GM19397 (cell line): ENCODE data around the gene PTCH1.

Experiments used
- ATAC-seq: cut with Tn5 transposase; IDR thresholded peaks from one replicate; pipeline ENCODE4 v1.9.1; 2021; ENCODE audit warnings: mild to moderate bottlenecking, moderate library complexity; ENCODE audit not compliant: unreplicated experiment

PTCH1 gene

DNA sequence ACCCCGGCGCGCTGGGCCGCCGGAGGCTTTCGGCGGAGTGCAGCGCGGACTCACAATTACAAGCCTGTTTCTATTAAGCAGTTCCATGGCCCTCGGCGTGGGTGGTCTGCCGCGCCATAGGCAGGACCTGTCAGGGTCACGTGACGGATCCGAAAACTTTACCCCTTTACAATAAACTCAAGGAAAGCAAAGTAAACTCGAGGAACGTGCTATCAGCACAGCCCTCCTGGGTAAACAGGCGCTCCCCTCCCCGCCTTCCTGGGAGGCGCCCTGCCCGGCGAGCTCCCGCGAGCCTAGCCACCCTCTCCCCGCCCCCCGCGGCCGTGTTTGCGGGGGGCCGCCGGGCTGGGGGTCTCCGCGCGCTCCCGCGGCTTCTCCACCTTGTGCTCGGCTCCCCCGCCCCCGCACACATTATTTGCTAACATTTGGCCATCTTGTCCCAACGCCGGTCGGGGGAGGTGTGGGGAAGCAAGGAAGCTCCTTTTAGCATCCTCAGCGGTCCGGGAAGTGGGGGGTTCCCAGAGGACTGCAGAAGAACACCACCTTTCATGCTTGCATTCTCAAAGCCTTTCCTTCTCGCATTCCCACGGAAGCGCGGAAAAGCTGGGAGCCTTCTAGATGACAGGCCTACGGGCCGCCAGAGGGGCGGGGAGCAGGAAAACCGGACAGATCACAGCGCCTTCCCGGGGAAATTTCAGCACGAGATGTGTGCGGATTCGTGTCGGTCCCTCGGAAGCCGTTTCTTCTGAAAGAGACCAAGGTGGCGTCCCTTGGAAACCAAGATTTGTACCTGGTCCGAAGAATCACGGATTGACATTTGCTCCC, at the start of gene PTCH1:
Gene PTCH1, minus strand, starts transcription at position 238 of the 825 bp plus-strand sequence.
- ATAC-seq: no peak

DNA sequence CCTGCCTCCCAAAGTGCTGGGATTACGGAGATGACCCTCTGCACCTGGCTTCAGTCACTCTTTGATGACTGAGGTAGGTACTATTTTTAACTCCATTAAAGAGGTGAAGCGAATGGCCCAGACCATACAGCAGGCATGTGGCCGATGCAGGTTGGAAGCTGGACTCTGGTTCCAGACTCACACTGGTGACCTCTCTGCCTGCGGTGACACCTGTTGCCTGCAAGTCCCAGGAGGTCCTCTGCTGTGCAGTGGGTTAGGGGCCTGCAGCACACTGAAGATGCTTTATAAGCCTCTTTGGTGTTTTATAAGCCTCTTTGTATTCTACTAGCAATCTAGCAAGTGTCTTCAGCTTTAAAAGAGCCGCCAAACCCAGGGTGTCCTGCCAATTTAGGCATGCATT, 49.2 kb upstream of the PTCH1 start:
- no peak for ATAC-seq

DNA sequence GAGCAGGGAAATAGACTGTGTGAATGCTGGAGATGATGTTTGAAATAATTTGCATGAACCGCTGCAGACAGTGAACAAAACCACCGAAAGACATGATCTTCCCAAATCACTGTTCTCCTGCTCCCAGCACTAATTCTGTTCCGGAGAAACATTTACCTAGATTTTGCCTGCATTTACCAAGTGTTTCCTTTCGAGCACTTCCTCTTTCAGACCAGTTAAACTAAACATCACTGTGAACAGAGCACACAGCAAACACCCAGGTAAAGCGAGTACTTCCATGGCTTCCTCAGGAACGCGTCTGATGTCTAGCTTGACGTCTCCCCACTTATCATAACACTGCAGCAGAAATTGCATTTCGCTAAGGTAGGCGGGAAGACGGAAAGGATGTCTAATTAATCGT, 45.1 kb upstream of the PTCH1 start:
- ATAC-seq: no peak

DNA sequence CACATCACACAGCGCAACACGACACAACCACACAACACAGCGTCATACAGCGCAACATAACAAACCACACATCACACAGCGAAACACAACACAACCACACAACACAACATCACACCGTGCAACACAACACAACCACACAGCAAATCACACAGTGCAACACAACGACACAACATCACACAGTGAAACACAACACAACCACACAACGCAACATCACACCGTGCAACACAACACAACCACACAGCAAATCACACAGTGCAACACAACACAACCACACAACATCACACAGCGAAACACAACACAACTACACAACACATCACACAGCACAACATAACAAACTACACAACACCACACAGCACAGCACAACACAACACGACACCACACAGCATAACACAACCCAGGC, 40.4 kb upstream of the PTCH1 start:
- no peak for ATAC-seq

DNA sequence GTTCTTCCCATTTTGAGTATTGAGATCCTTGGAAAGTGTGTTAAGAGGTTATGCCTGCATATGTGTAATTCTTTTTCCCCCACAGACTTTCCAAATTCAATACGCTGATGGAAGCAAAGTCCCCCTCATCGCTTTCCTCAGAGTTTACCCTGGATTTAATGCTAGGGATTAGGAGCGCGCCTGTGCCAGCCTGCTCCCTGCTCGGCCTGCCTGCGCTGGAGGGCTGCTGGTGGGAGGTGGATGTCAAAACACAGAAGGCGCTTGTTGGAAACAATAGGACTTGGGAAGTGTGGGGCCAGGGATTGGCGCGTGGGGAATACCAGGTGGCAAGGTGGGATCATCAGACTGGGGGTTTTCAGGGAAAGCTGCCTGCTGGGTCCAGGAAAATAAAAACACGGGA, 39.8 kb upstream of the PTCH1 start:
- no peak for ATAC-seq

DNA sequence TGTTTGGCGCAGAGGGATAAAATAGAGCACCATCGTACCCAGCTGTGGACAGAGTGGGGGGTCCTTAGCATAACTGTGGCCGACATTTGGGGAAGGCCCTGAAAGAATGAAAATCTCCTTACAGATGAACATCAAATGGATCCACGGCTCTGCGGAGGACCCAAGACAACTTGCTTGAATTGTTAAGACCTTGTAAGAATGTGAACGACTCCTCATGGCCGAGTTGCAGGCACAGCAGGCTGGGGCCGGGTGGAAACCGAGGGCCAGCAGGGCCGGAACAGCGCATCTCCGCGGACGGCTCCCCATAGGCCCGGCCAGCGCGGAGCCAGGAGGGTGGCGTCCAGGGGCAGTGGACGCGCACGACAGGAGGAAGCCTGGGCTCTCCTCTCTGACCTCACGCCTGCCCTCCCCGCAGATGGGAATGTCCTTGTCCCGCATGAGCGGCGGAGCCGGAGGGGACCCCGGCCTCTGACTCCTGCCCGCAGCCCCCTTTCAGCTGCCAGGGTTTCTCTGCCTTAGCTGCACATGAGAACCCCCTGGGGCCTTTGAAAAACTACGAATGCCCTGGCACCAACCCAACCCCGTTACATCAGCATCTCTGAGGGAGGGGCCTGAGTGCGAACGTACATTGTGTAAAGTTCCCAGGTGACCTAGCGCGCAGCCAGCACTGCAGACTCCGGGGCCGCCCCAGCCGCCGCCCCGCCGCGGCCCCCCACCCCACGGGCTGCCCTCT, 36.2 kb upstream of the PTCH1 start:
- ATAC-seq: no peak

DNA sequence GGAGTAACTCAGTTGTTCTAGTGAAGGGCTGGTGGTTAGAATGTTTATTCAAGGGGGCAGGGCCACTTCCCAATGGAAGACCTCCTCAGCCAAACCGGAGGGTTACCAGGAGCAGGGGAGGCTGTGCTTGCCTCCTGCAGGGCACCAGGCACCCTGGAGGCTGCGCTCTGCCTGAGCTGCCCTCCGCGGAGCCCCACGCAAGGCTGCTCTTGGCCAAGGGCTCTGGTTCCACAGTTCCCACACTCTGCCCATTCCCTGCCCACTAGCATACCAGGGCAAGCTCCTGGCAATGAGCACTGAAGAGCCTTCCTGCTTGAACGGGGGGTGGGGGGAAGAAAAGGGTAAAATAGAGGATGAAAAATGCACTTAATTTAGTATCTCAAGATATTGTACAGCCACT, 35.5 kb upstream of the PTCH1 start:
- ATAC-seq: no peak

DNA sequence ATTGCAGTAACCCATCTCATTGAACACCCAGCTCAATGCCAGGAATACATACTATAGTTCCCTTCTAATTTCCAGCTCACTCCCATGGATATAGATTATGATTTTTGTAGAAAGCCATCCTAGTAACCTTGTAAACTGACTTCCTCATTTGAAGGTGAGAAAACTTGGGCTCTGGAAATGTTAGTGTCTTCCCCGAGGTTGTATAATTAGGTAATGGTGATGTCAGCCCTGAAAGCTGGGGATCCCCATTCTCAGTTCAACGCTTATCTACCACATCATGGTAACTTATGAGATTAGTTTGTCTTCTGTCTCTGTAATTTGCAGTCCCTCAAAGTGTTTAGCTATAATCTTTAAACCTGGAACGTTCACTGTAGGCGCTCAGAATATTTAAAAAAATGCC, 34.6 kb upstream of the PTCH1 start:
- ATAC-seq: no peak

DNA sequence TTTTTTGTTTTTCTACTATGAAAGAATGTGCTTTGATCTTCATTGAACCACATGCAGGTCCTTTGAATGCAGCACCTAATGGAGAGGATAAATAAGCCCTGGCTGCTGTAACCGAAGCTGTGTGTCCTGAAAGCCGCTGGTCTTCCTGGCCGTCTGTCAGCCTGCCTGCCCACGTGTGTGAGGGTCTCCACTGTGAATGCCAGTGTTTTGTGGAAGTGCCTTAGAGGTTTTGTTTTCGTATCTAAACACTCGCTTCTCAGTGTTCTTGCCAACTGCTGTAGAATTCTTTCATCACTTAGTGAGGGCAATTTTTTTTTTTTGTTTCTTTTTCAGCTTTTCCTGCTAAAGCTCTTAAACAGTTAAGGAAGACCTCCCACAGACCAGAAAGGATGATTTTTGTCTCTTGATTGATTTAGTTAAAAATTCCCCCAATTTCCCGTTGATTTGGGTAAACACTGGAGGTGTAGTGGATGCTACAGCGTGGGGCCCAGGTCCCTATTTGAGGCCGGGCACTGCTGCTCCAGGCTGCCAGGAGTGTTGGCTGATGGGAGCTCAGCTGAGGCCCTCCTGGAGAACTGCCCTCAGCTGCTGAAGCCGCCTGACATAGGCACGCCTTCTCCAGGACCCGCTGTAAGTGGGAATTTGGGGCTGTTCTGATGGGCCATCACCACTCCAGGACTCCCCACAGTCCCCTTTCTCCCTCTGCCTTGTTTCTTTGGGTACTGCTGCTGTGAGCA, 29.2 kb upstream of the PTCH1 start:
- ATAC-seq: no peak

DNA sequence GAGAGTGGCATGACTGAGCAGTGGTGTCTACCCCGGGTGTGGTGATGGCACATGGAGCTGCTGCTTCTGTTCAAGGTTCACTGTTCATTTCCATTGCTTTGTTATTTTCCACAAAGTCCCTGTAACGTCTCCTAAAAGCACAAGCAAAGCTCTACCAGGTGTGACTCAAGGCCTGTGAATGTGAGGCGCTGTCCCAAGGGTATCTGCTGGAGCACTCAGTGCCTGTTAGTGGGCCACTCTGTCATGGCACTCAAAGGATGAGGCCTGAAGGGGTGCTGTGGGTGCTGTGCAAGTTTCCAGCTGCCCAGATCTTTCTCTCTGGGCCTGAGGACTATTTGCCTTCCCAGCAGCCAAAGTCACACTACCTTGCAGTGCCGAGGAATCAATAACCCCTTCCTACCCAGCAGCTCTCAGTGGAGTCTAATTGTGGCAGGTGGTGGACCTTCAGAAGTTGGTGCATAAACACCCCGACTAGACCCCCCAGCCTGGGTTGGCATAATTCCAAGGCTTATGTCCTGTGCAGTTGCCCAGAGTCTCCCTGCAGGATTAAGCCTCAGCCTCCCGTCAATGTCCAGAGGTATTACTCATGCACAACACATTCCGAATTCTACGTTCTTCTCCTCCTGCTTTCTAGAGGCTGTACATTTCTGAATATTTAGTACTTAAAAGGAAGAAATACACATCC, 17.4 kb upstream of the PTCH1 start:
- ATAC-seq: no peak

DNA sequence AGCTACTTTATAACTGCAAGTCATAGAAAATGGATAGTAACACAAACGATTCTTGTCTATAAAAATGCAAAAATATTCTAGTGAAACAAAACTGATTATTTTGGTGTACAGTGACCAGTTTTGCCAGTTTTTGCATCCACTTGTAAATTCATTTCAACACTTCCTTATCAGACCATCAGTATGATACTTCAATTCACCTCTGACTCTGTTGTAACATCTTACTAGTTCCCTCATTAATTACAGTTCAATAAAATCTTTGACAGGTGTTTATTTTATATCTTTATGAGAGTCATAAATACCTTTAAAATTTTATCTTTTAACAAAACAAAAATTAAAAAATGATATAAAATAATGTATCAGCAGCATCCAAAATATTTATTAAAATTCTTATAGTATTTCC, 13.1 kb upstream of the PTCH1 start:
- ATAC-seq: no peak

DNA sequence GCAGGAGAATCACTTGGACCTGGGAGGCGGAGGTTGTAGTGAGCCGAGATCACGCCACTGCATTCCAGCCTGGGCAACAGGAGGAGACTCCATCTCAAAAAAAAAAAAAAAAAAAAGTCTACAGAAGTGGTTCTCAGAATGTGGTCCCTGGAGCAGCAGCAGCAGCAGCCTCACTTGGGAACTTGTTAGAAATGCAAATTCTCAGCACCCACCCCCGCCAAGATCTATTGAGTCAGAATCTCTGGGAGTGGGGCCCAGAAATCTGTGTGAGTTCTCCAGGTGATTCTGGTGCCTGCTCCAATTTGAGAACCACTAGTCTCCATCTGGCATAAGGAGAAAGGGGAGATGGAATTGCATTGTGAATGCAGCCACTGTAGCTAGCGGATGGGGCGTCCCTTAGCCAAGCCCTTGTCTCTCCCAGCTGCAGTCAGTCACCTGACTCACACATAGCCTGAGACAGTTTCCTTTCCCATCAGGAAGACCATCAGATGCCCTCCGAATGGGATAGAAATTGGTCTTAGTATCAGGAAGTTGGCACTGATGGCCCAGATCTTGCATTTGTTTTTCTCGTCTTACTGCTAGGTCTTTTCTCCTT, 12.2 kb upstream of the PTCH1 start:
- no peak for ATAC-seq

DNA sequence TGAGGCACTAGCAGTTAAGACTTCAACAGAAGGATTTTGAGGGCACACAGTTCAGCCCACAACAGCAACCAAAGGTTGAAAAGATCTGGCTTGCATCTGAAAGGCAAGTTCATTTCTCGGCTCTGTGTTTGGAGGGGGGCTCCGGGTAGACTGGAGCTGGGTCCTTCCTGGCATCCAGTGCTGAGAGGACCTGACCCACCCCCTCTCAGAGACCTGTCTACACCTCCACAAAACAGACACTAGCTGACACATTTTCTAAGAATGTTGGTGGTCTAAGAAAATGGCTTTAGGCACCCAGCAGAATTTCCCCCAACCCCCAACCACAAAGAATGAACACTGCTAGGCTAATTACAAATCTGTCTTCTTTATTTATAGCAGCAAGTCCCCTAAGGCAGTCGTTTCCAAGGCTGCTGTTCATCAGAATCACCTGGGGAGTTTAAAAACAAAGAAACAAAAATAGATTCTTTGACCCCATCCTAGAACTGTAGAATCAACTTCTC, 6.2 kb upstream of the PTCH1 start:
- ATAC-seq: no peak

DNA sequence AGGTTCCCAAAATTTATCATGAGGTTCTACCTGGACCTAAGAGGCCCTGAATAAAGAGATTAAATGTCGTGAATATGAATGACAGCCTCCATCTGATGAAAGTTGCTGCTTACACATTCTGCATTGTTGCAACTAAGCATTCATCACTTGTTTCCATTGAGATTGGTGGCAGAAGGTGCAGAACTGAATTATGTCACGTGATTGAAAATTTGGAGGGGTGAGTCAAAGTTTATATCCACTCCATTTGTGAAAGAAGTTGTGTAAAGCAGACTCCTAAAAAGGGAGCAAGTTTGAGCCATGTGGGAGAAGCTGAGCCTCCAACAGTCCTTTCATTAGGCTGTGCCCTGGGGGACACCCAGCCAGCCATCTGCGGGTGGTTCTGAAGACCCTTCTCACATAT, 4.9 kb upstream of the PTCH1 start:
- no peak for ATAC-seq

DNA sequence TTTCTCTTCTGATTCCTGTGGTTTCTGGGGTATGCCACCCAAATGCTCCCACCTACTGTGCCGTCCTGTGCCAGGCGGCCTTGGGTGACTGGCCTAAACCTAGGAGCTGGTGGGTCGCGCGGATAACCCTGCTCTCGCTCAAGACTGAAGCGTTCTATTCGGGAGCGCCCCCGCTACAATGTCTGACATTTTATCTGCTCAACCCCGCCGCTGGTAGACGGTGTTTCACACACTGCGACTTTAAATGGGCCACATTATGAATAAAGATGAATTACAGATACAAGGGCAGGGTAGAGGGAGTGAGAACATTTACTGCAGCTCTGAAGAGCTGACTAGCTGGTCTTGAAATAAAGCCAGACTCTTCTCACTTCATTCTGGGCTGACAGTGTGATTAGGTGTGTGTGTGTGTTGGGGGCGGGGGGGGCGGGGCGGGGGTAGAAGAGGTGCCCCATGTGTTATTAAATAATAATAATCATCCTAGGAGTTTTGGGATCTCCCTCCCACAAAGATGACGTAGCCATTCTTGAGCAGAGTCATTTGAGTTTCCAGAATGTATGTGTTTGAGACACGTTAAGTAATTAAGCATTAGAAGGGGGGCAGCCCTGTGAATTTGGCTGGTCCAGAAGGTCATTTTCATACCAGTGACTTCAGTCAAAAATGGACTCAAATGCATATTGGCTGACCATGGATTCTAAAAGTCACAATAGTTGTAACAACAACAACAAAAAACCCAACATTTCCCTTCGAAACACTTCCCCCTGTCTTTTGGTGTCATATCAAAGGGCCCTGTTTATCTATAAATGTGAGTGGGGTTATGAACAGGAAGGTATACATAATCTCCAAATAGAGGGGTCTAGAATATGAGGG, 1.0 kb upstream of the PTCH1 start:
- no peak for ATAC-seq

DNA sequence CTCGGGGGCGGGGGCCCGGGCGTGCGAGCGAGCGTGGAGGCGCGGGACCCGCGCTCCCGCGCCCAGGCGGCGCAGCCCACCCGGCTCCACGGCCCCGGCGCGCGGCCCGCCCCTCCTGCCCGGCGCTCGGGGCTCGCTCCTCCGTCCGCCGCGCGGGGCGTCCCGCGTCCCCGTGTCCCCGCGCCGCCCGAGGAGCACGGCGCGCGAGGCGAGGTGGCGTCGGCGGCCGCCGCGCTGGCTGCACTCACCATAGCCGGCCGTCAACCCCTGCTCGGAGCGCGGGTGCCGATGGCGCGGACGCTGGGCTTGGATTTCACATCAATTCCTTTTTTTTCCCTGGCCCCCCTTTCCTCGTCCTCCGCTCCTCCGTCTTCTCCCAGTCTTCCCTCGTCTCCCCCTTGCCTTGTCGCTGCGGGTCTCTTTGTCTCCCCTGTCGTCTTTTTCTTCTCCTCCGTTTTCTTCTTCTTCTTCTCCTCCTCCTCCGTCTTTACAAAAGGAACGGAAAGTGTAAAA, 494 bp downstream of the PTCH1 start:
- no peak for ATAC-seq

DNA sequence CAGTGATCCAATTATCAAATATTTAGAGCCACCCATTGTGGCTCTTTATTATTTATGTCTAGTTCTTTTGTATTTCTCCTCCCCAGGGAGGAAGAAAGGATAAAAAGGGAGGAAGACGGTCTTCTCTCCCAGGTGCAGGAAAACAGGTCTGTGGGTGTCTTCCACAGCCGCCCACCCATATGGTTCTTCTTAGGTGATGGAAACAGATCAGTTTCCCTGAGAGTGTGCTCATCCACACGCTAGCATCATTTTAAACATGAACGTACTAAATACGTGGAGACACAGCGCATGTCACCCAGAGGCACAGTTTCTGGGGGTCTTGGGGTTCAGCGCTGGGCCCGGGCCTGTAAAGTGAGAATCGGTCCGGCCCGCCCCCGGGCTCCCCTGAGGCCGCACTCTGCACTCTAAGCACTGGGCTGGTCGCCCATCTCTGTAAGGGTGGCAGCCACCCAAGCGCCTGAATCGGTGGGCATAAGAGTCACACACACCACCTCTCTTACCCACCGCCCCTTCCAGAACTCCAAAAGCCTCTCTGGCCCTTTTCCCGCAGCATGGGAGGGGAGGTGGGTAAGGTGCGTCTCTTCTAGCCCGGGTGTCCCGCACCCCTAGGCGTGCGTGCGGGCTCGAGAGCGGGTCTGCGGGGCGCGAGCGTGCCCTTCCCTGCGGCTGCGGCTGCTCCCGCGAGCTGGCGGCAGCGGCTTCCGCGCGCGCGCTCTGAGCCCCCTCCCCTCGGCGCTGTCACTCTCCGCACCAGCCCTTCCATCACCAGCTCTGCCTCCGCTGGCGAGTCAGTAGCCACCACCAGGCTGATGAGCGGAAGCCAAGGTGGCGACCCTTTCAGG, 1.3 kb downstream of the PTCH1 start:
- ATAC-seq: no peak

DNA sequence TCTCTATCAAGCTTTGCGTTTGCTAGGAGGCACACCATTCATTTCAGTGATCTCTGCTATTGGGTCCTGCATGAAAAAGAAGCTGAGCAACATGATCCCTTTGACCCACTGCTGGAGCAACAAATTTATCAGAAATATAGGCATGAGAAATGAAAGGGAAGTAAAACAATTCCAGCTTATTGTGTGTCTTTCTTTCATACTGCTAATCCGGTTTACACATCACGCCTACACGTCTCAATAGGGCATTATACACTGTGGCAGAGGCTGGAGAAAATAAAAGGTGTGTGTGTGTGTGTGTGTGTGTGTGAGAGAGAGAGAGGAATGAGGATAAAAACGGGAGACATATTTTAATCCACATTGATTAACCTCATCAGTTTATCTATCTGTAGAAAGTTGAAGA, 2.4 kb downstream of the PTCH1 start:
- no peak for ATAC-seq

DNA sequence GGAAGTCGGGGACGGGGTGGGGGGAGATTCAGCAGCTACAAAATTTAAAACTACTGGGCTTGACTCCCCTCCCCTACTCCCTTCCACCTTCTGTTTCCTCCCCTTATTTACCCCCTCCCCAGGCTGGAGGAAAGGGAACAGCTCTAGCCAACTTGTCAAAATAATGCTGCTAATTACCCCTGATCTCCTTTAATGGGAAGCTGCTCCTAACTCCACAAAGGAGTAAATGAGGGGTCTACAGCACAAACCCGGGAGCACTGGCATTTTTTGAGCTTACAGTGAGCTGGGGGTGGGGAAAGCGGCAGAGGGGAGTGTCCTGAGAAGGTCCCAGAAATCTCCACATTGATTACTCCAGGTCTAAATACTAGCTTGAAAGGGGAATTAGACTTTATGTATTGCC, 3.1 kb downstream of the PTCH1 start:
- no peak for ATAC-seq
